SJCRH30 (cell line): ENCODE results near the gene UBE2D2. TPM values are rescaled to one million over a fixed set of nuclear protein-coding genes. Genes with fewer than 3 reads are reported as not detected.

Experiments used
- DNase-seq, 2 experiments: peaks; one replicate each; pipeline ENCODE4 v3.0.0-alpha.2; 2015 to 2020
- H3K27ac ChIP-seq: fragments of 250-450 bp; sonication (Bioruptor Pico); 2 replicates; pipeline ENCODE4 v1.5.1; 2020; ENCODE audit warnings: mild to moderate bottlenecking, moderate library complexity
- H3K27me3 ChIP-seq: fragments of 250-450 bp; sonication (Bioruptor Pico); 2 replicates; pipeline ENCODE4 v1.5.1; 2020; ENCODE audit warnings: mild to moderate bottlenecking, moderate library complexity
- H3K36me3 ChIP-seq: fragments of 250-450 bp; sonication (Bioruptor Pico); 2 replicates; pipeline ENCODE4 v1.5.1; 2020; ENCODE audit warnings: mild to moderate bottlenecking, moderate library complexity
- H3K4me1 ChIP-seq: fragments of 250-450 bp; sonication (Bioruptor Pico); 2 replicates; pipeline ENCODE4 v1.5.1; 2020; ENCODE audit warnings: mild to moderate bottlenecking, moderate library complexity
- H3K4me3 ChIP-seq: fragments of 250-450 bp; sonication (Bioruptor Pico); 2 replicates; pipeline ENCODE4 v1.5.1; 2020; ENCODE audit warnings: mild to moderate bottlenecking, moderate library complexity
- H3K9me3 ChIP-seq: fragments of 250-450 bp; sonication (Bioruptor Pico); replicated peaks from 2 replicates; pipeline ENCODE4 v1.5.1; 2020; ENCODE audit warnings: mild to moderate bottlenecking, moderate library complexity
- total RNA-seq: library from RNA; depleted of rRNA; stranded (reverse); fragments of >200 nt; shearing (Covaris generic); gene quantifications from 2 replicates; pipeline ENCODE4 v1.2.3, GENCODE V29; 2014

UBE2D2 gene
- total RNA-seq, 1 experiment from 2014 or later: 106 TPM

GRCh38 chr5:139633295-139634027 is 72.3 kb downstream of the UBE2D2 start:
- no peaks in the 10 kb centered on the region for H3K27me3 ChIP-seq
- DNase-seq: peak; percentile 70 to 91
- H3K36me3 ChIP-seq: peaks cover 10% of the 10 kb centered on the region
- H3K4me3 ChIP-seq: no peak overlapping the region
- H3K4me1 ChIP-seq: peaks cover 30% of the 10 kb centered on the region
- H3K27ac ChIP-seq: no peak overlapping the region
- H3K9me3 ChIP-seq: no peaks in the 10 kb centered on the region

GRCh38 chr5:139634028-139634325 is 72.8 kb downstream of the UBE2D2 start:
- peaks cover 35% of the 10 kb centered on the region for H3K4me1 ChIP-seq
- no peaks in the 10 kb centered on the region for H3K27me3 ChIP-seq
- H3K9me3 ChIP-seq: no peaks in the 10 kb centered on the region
- peaks cover 7% of the 10 kb centered on the region for H3K36me3 ChIP-seq
- H3K27ac ChIP-seq: no peak overlapping the region
- no peak overlapping the region for H3K4me3 ChIP-seq
- DNase-seq: peak in 1 of 2 experiments; percentile 60

DNA sequence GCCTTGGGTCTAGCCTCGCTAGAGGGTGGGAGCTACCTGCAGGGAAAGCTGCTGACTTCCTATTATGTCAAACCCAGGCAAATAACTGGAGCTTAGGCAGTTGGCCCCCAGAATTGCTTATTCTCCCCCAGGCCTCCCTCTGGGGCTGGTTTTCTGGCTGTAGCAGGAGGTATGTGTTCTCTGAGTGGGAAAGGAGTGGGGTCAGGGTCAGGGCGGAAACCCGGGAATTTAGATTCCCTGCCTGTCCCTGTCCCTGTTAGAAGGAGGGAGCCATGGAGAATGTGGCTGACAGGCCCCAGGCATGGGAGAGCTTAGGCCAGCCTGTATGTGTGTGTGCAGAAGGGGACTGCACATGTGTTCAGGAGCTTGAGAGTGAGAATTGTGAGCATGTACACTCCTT is 73.4 kb downstream of the UBE2D2 start:
- no peak for DNase-seq
- peaks cover 2% of the 10 kb centered on the region for H3K36me3 ChIP-seq
- H3K27me3 ChIP-seq: no peaks in the 10 kb centered on the region
- H3K4me1 ChIP-seq: peaks cover 39% of the 10 kb centered on the region
- H3K4me3 ChIP-seq: no peak overlapping the region
- H3K27ac ChIP-seq: no peak overlapping the region
- H3K9me3 ChIP-seq: no peaks in the 10 kb centered on the region

DNA sequence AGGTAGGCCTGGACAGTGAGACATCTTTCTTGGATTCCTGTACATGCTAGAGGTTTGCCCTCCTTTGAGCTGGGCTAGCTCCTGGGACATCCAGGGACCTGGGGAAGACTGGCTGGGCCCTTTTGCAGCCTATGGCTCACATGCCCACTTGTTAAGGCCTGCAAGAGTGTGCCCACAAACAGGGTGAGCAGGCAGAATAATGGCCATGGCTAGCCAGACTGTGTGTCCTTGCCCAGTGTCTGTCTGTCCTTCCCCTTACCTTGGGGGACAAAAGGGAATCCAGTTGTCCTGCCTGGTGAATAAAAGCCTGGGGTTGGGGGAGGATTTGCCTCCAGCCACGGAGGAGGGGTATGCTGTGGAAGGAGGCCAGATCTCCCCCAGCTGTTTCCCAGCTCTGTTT is 74.1 kb downstream of the UBE2D2 start:
- peaks cover 42% of the 10 kb centered on the region for H3K4me1 ChIP-seq
- no peaks in the 10 kb centered on the region for H3K36me3 ChIP-seq
- no peaks in the 10 kb centered on the region for H3K9me3 ChIP-seq
- H3K27ac ChIP-seq: no peak overlapping the region
- H3K27me3 ChIP-seq: no peaks in the 10 kb centered on the region
- H3K4me3 ChIP-seq: no peak overlapping the region
- no peak for DNase-seq

DNA sequence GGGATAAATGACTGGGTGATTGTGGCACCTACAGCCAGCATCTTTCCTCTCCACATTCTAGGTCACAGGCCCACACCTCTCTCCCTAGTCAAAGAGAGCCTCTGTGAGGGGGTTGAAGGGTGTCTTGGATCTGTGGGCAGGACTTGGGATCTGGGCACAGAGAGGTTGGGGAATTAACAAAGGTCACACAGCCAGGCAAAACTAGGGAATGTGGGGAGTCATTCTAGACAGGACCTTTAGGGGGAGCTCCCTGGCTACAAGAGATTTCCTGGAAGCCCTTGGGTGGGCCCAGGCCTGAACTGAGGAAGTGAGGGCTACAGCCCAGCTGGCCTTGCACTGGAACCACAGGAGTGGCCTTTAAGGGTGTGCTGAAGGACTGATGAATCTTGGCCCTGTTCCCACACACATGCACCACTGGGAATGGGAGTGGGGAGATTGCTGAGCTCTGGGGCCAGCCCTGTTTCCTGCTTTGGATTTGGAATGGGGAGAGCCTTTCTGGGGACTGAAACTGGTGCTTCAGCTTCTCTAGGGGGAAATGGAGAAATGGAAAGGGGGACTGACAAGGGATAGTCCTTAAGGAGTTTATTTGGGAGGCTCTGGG is 74.6 kb downstream of the UBE2D2 start:
- no peaks in the 10 kb centered on the region for H3K9me3 ChIP-seq
- no peaks in the 10 kb centered on the region for H3K36me3 ChIP-seq
- peak overlapping the region; percentile 38 for H3K27ac ChIP-seq
- peak; percentile 96 to 98 for DNase-seq
- H3K4me1 ChIP-seq: peaks cover 46% of the 10 kb centered on the region
- H3K4me3 ChIP-seq: no peak overlapping the region
- H3K27me3 ChIP-seq: no peaks in the 10 kb centered on the region

DNA sequence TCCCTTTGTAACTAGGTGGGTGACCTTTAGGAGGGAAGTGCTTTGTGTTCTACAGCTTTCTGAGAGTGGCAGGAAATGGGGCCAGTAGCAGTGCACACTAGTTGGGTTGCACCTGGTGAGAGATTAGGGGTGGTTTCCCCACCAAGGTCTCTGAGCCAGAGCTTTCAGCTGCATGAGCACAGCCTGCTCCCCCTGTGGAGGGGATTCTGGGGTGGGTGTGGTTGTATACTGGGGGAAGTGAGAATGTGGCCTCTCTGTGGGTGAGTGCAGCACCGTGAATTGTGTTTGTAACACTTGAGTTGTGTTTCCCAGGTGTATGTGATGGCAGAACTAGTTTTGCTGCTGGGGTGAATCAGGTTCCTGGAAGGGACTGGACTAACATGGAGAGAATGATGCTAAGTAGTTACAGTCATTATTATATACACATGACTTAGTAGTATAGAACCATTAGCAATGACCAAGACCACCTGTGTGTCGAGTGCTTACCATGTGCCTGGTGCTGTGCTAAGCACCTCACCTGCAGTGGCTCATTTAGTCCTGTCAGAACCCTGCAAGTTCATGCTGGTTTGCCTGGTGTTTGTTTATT is 75.2 kb downstream of the UBE2D2 start:
- Histone ChIP-seq H3K4me1 (peaks cover 49% of the 10 kb centered on the region), H3K9me3 (no peaks in the 10 kb centered on the region), H3K27ac (peak overlapping the region; percentile 38), H3K27me3 (no peaks in the 10 kb centered on the region), H3K36me3 (no peaks in the 10 kb centered on the region), H3K4me3 (no peak overlapping the region; the same call in 1 of the 2 replicates)
- DNase-seq: peak in 1 of 2 experiments; percentile 59

GRCh38 chr5:139636975-139637408 is 75.9 kb downstream of the UBE2D2 start:
- Histone ChIP-seq H3K9me3 (no peaks in the 10 kb centered on the region), H3K27ac (peak overlapping the region; percentile 7; the same call in 1 of the 2 replicates), H3K4me3 (peak overlapping the region; percentile 64), H3K4me1 (peaks cover 49% of the 10 kb centered on the region), H3K27me3 (no peaks in the 10 kb centered on the region), H3K36me3 (no peaks in the 10 kb centered on the region)
- DNase-seq: peak in 1 of 2 experiments; percentile 39

- Histone ChIP-seq H3K4me1 (peaks cover 49% of the 10 kb centered on the region), H3K4me3 (peak overlapping the region; percentile 64), H3K27me3 (no peaks in the 10 kb centered on the region), H3K27ac (peak overlapping the region; percentile 85), H3K9me3 (no peaks in the 10 kb centered on the region), H3K36me3 (no peaks in the 10 kb centered on the region)
- DNase-seq: peak; percentile 82 to 87
Measured at GRCh38 chr5:139637438-139638089, 76.4 kb downstream of the UBE2D2 start.

GRCh38 chr5:139638090-139638735 is 77.1 kb downstream of the UBE2D2 start:
- DNase-seq: peak; percentile 81 to 82

GRCh38 chr5:139638736-139639618 is 77.8 kb downstream of the UBE2D2 start:
- no peak overlapping the region for H3K27ac ChIP-seq
- H3K4me1 ChIP-seq: peaks cover 43% of the 10 kb centered on the region
- H3K9me3 ChIP-seq: no peaks in the 10 kb centered on the region
- no peak overlapping the region for H3K4me3 ChIP-seq
- H3K27me3 ChIP-seq: no peaks in the 10 kb centered on the region
- DNase-seq: peak in 1 of 2 experiments; percentile 34
- H3K36me3 ChIP-seq: no peaks in the 10 kb centered on the region

More at GRCh38 chr5:139638090-139638735, 77.1 kb downstream of the UBE2D2 start:
- Histone ChIP-seq H3K27ac (peak overlapping the region; percentile 85), H3K36me3 (no peaks in the 10 kb centered on the region), H3K9me3 (no peaks in the 10 kb centered on the region), H3K4me3 (peak overlapping the region; percentile 64), H3K4me1 (peaks cover 49% of the 10 kb centered on the region), H3K27me3 (no peaks in the 10 kb centered on the region)

DNA sequence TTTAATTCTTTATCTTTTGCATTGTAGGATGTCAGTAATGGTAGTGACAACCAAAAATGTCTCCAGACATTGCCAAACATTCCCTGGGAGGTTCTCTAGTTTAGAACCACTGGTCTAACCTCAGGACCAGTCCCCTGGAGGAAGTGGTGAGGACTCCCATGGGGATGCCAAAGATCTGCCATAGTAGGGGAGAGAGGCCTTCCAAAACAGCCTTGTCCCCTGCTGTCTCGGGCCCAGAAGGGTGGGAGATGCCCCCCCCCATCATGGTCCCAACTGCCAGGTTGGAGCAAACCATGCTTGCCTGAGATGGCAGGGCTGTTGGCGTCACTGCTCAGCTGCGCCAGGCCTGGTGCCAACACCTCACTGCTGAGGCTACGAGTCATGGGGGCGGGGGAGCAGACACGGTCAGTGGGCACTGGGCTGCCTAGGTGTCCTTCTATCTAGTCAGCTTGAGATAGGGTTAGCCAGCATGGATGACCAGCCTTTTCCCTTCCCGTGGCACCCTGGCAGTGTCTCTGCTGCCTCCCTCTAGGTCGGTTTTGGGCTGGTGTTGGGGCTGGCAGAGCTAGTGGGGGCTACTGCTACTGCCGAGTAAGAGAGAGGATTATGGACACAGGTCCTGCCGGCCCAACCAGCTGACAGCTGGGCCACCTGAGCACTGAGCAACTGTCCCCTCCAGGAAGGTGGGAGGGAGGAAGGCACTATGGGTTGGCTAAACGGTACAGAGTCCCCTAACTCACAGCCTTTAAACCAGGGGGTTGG is 78.7 kb downstream of the UBE2D2 start:
- Histone ChIP-seq H3K4me1 (peaks cover 37% of the 10 kb centered on the region), H3K4me3 (no peak overlapping the region), H3K27me3 (no peaks in the 10 kb centered on the region; the same call in 1 of the 2 replicates), H3K9me3 (no peaks in the 10 kb centered on the region), H3K36me3 (no peaks in the 10 kb centered on the region), H3K27ac (no peak overlapping the region)
- DNase-seq: no peak

DNA sequence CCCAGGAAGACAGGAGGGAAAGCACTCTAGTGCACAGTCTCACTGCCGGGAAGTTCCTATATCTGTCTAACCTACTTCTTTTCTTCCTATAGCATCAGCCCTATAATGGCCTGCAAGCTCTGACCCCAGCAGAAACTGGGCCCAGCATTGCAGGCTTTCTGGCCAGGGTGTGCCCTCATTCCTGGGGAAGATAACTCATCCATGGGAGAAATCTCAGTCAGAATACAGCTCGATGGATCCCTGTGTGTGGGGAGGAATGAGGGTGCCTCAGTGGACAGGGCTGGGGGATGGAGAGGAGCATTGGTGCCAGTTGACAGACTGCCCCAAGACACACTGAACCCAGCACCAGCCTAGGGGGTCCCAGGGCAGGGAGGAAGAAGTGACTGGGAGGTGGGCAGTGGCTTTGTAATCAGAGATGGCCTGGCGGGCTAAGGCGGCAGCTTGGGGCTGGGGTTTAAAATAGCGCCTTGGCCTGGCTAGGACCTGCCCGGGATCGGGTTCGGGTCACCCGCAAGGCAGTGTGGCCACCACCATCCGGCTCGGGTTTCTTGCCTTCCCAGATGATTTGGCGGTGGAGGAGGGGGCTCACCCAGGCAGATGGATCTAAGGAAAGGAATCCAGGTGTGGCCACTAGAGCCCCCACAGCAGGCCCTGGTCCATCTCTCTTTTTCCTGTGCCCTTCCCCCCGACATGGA is 79.4 kb downstream of the UBE2D2 start:
- no peak overlapping the region for H3K27ac ChIP-seq
- peaks cover 37% of the 10 kb centered on the region for H3K4me1 ChIP-seq
- DNase-seq: no peak
- H3K9me3 ChIP-seq: no peaks in the 10 kb centered on the region
- H3K36me3 ChIP-seq: no peaks in the 10 kb centered on the region
- no peak overlapping the region for H3K4me3 ChIP-seq
- no peaks in the 10 kb centered on the region; the same call in 1 of the 2 replicates for H3K27me3 ChIP-seq
